Central memory CD4-positive, alpha-beta T cell (primary cell): ENCODE results near the gene SLC43A1.

Source experiments
- DNase-seq: peaks from one replicate; pipeline ENCODE4 v3.0.0; 2022

Gene SLC43A1

DNA sequence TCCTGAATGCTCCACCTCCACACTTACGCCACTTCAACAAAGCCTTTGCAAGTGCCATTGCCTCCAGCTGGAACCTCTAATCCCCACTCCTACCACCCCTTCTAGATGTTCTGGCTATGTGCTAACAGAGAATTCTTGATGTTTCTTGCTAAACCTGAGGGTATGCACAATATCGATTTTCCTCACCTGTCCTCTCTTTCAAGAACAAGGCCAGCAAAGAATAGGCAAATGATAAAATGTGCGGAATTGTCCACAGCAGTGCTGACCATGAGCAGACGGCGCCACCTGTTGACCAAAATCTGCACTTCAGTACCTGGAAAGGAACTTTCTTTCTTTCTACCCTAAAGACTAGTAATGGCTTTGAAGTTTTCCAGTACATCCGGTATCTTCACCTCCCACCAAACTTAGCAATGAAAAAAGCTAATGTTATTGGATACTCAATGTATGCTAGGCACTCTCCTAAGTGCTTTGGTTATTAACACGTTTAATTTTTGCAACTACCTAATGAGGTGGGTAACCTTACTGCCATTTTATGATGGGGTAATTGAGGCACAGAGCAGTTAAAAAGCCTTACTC is 11.6 kb upstream of the SLC43A1 start:
- peak; percentile 53 for DNase-seq

DNA sequence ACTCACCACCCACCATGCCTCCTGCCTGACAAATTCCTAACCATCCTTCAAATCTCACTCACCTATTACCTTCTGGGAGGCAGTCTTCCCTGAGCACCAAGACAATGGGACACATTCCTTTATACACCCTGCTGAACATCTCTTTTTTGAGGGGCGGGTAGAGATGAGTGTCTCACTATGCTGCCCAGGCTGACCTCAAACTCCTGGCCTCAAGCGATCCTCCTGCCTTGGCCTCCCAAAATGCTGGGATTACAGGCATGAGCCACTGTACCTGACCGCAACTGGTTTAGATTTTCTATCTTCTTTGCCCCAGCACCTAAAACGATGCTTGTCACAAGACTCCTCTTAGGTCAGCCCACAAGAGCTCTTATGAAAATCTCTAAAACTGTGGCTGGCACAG is 7.9 kb upstream of the SLC43A1 start:
- DNase-seq: no peak

GRCh38 chr11:57521116-57521515 is 5.6 kb upstream of the SLC43A1 start:
- no peak for DNase-seq

DNA sequence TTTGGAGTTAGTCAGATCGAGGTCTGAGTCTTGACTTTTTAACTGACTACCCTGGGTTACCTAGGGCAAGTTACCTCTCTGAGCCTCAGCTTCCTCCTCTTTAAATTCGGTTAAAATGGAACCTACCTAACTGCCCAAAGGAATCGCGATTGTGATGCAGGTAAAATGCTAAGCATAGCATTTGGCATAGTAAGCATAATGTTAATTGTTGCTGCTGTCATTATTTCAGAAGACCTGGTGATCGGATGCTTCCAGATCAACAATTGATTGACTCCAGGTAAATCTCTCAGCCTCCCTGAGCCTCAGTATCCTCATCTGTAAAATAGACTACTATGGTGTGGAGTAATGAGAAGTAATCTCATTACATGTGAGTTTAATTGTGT is 550 bp upstream of the SLC43A1 start:
- no peak for DNase-seq

- DNase-seq: peak; percentile 24
Measured at GRCh38 chr11:57514538-57515331, 767 bp downstream of the SLC43A1 start.

GRCh38 chr11:57513911-57514537 is 1.5 kb downstream of the SLC43A1 start:
- peak; percentile 9 for DNase-seq

DNA sequence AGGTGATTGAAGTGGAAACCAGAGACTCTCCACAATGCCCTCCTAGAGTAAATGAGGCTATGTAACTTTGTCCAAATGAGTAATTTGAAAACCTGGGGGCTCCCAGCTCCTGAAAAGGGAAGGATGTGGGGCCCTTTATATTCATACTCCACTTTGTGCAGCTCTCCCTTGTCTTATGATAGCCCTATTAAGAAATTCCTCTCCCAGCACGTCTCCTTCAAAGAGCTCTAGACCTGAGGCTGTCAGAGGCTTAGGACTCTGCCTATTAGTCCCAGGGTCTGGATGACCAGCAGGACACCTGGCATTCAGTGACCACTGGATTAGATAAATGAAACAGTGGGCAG is 2.1 kb downstream of the SLC43A1 start:
- DNase-seq: no peak

DNA sequence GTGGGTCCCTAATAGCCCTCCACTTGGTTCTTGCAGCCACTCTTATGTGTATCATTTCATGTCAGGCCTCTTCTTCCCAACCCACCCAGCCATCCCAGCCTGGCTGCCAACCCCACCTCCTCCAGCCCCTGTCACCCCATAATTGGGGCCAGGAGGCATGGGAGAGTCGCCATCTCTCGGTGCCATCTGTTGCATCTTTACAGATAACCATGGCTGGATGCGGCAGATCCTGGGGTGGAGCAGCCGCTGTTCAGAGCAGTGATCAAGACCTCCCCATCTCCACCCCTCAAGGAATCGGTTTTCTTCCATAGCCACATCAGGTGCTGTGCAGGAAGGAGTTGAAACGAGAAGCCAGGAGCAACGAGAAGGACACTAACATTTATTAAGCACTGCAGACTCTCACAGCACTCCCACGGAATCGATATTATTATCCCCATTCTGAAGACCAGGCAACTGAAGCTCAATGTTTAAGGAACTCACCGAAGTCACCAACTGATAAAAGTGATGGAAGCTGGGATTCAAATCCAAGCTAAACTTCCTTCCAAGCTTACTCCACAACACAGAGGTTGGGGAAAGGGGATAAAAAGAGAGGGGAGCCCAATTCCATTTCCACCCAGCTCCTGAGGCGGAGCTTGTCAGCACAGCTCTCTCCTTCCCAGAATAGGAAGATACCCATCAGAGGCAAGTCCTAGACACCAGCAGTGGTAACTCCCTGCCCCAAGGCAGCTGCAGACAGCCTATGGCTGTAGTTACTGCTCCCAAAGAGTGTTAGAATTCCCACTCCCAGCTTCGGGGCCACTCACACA is 2.7 kb downstream of the SLC43A1 start:
- no peak for DNase-seq

GRCh38 chr11:57511741-57512430 is 3.6 kb downstream of the SLC43A1 start:
- DNase-seq: no peak

GRCh38 chr11:57508341-57509170 is 6.9 kb downstream of the SLC43A1 start:
- DNase-seq: no peak

- DNase-seq: no peak
Measured at GRCh38 chr11:57506522-57506921, 9.0 kb downstream of the SLC43A1 start.

- DNase-seq: no peak
Measured at GRCh38 chr11:57504511-57504910, 11.0 kb downstream of the SLC43A1 start.

GRCh38 chr11:57502870-57503269 is 12.6 kb downstream of the SLC43A1 start:
- DNase-seq: no peak

DNA sequence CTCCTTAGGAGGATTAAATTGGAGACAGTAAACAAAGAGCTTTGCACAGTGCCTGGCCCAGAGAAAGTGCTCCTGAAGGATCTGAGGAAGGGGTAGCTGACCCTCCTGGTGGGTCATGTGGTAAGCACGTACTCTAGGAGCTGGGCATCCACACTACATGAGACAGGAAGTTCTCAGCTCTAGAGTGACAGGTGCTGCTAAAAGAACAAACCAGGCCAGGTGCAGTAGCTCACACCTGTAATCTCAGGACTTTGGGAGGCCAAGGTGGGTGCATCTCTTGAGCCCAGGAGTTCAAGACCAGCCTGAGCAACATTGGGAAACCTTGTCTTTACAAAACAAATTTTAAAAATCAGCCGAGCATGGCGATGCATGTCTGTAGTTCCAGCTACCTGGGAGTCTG is 13.1 kb downstream of the SLC43A1 start:
- DNase-seq: no peak

DNA sequence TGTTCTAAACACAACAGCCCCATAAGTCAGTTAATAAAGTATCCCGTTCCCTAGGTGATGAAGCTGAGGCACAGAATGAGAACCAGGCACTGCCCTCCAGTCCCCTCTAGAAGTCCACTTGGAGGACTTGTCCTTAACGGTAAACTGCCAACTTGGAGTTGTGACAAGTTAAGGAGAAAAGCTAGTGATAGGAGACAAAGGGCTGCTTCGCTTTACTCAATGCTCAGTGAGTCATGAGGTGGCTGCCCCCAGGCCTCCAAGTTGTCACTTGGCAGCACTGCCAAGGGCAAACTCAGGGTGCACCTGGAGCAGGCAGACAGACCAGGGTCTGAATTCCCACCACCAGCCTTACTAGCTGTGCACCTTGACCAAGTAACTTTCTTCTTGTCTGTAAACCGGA is 13.5 kb downstream of the SLC43A1 start:
- DNase-seq: no peak

GRCh38 chr11:57500926-57501325 is 14.6 kb downstream of the SLC43A1 start:
- no peak for DNase-seq

DNA sequence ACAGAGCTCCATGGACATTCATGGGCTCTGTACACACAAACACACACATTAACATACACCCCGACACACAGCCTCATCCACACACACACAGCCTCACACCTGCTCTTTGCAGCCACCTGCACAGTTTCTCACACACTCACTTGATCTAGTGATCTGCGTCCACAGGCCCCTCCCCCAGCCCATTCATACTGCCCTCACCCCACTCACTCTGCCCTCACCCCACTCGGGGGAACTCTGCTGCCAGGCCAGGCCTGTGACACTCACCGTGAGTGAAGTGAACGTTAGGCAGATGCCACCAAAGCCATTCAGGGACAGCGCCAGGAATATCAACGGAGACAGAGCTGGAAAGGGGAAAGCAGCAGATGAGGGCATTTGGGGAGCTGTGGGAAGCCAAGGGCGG is 15.0 kb downstream of the SLC43A1 start:
- no peak for DNase-seq

DNA sequence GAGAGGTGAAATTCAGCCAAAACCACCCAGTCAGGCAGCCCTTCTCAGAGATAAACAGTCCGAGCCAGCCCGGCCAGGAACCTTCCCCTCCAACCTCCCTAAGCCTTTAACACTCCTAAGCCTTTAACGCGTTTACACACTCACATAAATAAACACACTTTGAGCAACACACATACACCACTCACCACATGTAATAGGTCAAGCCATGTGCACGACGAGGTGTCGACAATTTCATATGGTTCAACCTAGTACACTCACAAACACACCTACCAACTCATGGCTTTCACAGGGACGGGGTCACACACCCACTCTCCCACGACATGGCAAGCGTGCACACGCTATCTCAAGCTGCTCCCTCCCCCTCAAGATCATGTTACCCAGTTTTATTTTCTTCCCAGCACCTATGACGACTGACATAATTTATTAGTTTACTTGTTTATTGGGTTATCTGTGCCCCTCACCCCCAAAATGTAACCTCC is 15.5 kb downstream of the SLC43A1 start:
- no peak for DNase-seq

DNA sequence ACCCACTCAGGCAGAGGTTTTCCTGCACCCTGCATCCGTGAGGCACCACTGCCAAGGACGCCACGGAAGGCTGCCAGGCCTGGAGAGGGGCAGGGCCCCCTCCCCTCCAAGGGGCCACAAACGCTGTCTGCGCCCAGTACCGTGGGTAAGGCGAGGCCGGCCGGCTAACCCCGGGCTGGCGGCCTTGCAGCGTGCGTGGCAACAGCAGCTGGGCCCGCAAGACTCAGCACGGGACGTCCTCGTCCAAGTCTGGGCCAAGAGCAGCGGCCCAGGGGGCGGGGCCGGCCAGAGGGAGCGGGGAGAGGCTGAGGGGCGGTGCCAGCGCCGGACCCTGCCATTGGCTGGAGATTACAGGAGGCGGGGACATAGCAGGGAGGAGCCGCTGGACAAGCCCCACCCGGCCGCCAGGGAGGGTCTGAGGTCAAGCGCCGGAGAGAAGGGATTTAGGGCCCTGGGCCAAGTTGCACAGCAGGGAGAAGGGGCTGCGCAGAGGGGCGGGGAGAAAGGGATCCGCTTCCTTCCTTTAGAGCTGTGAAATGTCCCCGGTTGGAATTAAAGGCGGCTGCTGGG is 16.0 kb downstream of the SLC43A1 start:
- DNase-seq: no peak

DNA sequence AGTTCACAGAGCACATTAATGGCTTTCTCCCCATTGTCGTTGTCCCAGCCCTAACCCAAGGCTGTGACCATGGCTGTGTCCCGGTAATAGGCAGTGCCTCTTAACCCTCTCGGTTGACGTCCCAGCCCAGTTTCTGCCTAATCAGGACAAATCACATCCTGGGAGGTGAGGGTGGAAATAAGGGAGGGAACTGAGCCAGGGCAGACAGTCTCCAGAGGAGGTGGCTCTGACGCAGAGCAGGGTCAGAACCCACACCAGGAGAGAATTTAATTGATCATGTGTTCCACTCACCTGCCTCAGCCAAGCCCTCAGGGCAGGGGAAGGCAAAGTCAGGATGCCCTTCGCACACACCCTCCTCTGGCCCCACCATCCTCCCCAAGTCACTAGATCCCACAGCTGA is 17.0 kb downstream of the SLC43A1 start:
- DNase-seq: no peak
